IPS-NIHi7 (cell line): Measurements from ENCODE around the gene HAAO.
"Not testable (repeated sequence)": the region's sequence is repeated elsewhere in the genome, so short reads cannot be mapped to it uniquely, and the experiment has no call there.

ENCODE experiments used
- DNase-seq: peaks from one replicate; pipeline ENCODE4 v3.0.0; 2012; ENCODE audit warnings: mixed read lengths; ENCODE audit errors: extremely low spot score

Gene HAAO

GRCh38 chr2:42792583-42793333, at the start of gene HAAO:
HAAO (minus strand) TSS chr2:42792583; CDS start chr2:42792536, 47 bp downstream.
- DNase-seq, result peak; percentile 77

- DNase-seq, result no peak
Observed at GRCh38 chr2:42841344-42841743, 49.0 kb upstream of the HAAO start.

GRCh38 chr2:42840760-42841159, 48.4 kb upstream of the HAAO start:
- no peak for DNase-seq

- DNase-seq, result no peak
Observed at GRCh38 chr2:42839809-42840501, 47.6 kb upstream of the HAAO start.

- DNase-seq, result no peak
Observed at GRCh38 chr2:42838133-42838532, 45.8 kb upstream of the HAAO start.

- DNase-seq, result no peak
Observed at GRCh38 chr2:42835577-42836371, 43.4 kb upstream of the HAAO start.

- DNase-seq, result no peak
Observed at GRCh38 chr2:42834161-42834560, 41.8 kb upstream of the HAAO start.

- DNase-seq, result no peak
Observed at GRCh38 chr2:42832289-42832634, 39.9 kb upstream of the HAAO start.

GRCh38 chr2:42831575-42832288, 39.3 kb upstream of the HAAO start:
- DNase-seq, result not testable (repeated sequence)

- DNase-seq, result no peak
Observed at GRCh38 chr2:42830922-42831574, 38.7 kb upstream of the HAAO start.

- DNase-seq, result no peak
Observed at GRCh38 chr2:42829671-42830440, 37.5 kb upstream of the HAAO start.

GRCh38 chr2:42828487-42829425, 36.4 kb upstream of the HAAO start:
- peak; percentile 92 for DNase-seq

- DNase-seq, result peak; percentile 86
Observed at GRCh38 chr2:42827647-42828486, 35.5 kb upstream of the HAAO start.

- no peak for DNase-seq
Observed at GRCh38 chr2:42826231-42826630, 33.8 kb upstream of the HAAO start.

GRCh38 chr2:42824454-42824807, 32.0 kb upstream of the HAAO start:
- no peak for DNase-seq

- no peak for DNase-seq
Observed at GRCh38 chr2:42823744-42824453, 31.5 kb upstream of the HAAO start.

GRCh38 chr2:42819160-42819559, 26.8 kb upstream of the HAAO start:
- DNase-seq, result no peak

GRCh38 chr2:42815726-42816125, 23.3 kb upstream of the HAAO start:
- no peak for DNase-seq
